ENCODE data around the gene TTC33.
"Not testable (repeated sequence)": the region's sequence is repeated elsewhere in the genome, so short reads cannot be mapped to it uniquely, and the experiment has no call there.

The TTC33 gene

DNA sequence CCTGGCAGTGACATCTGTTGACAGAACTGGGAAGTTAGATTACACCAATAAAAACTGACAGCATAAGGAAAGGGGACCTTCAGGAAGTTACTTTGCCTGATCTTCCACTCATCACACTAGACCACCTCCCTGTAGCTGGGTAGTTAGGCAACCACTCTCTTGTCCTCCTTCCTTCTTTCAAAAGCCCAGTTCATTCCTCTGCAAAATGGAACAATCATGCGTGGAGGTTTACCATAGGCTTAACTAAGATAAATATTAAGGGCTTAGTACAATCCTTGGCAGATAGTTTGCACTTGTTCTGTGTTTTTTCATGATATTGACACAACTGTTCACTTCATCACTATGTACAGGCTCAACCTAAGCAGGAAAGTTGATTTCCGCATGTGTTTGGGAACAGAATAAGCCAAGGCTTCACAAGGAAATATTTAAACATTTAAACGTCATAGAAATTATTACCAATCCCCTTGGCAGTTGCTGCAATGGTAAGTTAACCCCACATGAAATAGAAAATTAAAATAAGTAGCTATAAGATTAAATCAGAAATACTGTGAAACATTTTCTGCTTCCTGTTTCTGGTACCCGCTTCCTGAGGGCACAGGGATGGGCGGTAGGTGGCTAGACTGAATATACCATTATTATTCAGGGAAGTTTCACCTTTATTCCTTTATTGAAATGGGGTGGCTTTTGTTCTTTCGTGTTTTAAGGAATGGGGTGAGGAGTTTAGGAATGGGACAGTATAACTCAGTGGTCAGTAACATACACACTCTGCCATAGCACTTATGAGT lies 86.0 kb downstream of the TTC33 start:
- H3K4me3 ChIP-seq: no peak overlapping the region
- H3K27ac ChIP-seq: no peak overlapping the region

DNA sequence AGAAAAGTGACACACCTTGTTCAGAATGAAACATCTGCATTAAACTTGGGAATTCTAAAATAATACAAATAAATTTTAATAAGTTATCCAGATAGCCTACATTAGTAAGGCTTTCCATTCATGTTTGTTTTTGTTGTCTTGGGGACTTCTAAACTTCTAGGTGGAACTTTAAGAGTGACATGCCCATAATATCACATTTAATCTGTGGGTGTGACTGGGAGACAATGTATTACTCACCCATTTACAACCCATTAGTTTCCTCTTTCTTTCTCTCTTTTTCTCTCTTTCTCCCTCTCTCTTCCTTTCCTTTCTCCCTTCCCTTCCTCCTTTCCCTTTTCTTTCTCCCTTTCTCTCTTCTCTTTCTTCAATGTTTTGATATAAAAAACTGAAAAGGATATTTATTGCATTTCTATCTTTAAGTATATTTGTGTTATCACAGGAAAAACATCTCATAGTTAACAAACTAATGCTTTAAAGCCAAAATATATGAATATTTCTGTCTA lies 88.5 kb downstream of the TTC33 start:
- H3K4me3 ChIP-seq: no peak overlapping the region

DNA sequence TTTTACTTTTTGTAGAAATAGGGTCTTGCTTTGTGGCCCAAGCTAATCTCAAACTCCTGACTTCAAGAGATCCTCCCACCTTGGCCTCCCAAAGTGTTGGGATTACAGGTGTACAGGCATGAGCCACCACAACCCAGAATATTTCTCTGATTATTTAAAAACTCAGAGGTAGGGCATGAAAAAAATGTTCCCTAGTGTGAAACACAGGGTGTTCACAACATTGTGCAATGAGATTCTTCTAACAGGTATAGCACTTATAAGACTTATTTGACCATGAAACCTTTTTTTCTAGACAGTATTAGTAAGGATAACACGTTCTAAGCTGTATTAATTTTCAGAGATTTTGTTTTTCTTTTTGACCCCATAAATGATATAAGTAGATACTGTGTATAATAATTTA lies 89.1 kb downstream of the TTC33 start:
- no peak overlapping the region for H3K27ac ChIP-seq
- H3K4me3 ChIP-seq: no peak overlapping the region

More for the DNA sequence above, 88.5 kb downstream of the TTC33 start:
- H3K27ac ChIP-seq: no peak overlapping the region

DNA sequence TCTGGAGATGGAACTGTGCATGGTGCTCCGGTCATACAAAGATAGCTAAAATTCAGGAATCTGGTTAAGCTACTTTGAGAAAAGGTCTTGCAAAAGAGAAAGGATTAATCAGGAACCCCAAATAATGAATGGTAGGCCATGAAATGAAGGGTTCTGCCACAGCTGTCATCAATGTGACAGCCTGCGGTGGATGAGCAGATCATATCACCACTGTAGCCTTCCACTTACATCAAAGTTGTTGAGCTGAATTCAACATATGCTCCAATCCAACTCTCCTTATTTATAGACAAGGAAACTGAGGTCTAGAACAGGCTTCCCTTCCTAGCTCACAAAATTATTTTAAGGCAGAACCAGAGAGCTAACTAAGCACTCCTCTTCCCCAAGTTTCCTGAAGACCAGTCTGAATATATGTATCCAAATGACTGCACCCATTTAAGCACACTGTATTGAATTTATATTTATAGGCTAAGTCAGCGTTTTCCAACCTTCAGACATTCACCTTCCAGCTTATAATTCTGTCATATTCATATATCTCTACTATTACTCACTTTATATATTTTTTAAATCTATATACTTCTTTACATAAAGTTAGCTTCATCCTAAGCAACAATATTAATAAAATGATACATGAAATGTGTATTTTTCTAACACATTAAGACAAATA lies 90.0 kb downstream of the TTC33 start:
- no peak overlapping the region for H3K27ac ChIP-seq
- no peak overlapping the region for H3K4me3 ChIP-seq

DNA sequence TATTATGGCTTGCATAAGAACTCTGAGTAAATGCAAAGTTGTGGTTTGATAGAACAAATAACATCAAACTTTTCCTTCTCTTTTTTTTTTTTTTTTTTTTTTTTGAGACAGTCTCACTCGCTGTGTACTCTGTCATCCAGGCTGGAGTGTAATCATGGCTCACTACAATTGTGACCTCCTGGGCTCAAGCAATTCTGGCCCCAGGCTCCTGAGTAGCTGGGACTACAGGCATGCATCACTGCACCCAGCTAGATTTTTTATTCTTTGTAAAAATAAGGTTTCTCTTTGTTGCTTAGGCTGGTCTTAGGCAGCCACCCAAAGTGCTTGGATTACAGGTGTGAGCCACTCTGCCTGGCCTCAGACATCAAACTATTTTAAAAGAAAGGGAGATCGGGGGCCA lies 95.0 kb downstream of the TTC33 start:
- Histone ChIP-seq H3K4me3 (no peak overlapping the region), H3K27ac (no peak overlapping the region)

DNA sequence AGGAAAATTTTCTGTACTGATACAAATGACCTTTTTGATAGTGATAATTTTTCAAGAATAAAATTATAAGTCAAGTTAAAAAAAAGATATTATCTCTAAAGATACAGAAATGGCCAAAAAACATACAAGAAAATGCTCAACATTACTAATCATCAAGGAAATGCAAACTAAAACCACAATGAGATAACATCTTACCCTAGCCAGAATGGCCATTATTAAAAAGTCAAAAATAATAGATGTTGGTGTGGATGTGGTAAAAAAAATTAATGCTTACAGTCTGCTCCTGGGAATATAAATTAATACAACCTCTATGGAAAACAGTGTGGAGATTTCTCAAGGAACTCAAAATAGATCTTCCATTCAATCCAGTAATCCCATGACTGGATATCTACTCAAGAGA lies 99.0 kb downstream of the TTC33 start:
- H3K27ac ChIP-seq: no peak overlapping the region
- no peak overlapping the region for H3K4me3 ChIP-seq

DNA sequence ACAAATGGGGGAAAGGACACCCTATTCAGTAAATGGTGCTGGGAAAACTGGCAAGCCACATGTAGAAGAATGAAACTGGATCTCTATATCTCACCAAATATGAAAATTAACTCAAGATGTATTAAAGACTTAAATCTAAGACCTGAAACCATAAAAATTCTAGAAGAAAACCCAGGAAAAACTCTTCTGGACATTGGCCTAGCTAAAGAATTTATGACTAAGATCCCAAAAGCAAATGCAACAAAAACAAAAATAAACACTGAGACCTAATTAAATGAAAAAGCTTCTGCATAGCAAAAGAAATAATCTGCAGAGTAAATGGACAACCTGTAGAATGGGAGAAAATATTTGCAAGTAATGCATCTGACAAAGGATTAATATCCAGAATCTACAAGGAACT lies 99.7 kb downstream of the TTC33 start:
- H3K27ac ChIP-seq, H3K4me3 ChIP-seq: not testable (repeated sequence)

DNA sequence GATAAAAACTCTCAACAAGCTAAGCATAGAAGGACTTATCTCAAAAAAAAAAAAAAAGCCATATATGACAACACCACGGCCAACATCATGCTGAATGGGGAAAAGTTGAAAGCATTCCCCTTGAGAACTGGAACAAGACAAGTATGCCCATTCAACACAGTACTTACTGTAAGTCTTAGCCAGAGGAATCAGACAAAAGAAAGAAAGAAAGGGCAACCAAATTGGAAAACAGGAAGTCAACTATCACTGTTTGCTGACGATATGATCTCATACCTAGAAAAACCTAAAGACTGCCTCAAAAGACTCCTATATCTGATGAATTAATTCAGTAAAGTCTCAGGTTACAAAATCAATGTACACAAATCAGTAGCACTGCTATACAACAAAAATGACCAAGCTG lies 100.6 kb downstream of the TTC33 start:
- Histone ChIP-seq H3K4me3 (no peak overlapping the region), H3K27ac (peak overlapping the region in 3 of 21 experiments; percentile 47 to 74 (median 53))

DNA sequence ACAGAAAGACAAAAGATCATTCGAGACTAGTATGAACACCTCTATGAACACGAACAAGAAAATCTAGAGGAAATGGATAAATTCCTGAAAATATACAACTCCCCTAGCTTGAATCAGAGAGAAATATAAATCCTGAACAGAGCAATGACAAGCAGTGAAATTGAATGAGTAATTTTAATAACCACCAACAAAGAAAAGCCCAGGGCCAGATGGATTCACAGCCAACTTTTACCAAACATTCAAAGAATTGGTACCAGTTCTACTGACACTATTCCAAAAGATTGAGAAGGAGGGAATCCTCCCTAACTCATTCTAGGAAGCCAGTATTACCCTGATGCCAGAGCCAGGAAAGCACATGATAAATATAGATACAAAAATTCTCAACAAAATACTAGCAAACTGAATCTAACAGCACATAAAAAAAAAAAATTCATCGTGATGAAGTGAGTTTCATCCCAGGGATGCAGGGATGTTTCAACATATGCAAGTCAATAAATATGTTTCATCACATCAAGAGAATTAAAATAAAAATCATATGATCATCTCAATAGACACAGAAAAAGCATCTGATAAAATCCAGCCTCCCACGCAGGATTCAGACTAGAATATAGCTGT lies 101.3 kb downstream of the TTC33 start:
- H3K4me3 ChIP-seq: no peak overlapping the region
- peak overlapping the region in 7 of 21 experiments; percentile 5 to 74 (median 38) for H3K27ac ChIP-seq

DNA sequence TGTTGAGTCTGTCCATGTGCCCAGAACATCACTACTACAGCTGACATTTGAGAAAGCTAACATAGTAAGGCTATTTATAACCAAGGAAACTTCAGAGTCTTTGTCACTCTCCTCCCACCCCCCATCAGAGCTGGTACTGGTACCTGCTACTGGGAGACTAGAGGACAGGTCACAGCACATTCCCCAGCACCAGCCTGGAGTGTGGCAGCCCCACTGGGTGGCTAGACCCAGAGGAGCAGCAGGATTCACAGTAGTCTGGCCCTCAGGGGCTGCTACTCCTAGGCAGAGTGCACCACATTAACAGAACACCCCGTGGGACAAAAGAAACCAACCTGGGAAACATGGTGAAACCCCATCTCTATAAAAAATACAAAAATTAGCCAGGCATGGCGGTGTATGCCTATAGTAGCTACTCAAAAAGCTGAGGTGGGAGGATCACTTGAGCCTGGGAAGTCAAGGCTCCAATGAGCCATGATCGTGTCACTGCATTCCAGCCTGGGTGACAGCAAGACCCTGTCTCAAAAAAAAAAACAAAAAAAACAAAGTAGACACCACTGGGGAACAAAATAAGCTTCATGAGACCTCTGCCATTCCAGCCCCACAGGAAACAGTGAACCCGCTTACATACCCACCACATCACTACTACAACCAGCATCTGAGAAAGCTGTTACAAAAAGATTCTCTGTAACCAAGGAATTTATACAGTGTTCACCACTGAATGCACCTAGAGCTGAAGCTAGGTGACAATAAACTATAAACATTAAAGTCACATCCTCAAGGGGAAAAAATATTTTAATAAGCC lies 102.3 kb downstream of the TTC33 start:
- H3K27ac ChIP-seq: peak overlapping the region in 6 of 21 experiments; percentile 5 to 74 (median 43)

DNA sequence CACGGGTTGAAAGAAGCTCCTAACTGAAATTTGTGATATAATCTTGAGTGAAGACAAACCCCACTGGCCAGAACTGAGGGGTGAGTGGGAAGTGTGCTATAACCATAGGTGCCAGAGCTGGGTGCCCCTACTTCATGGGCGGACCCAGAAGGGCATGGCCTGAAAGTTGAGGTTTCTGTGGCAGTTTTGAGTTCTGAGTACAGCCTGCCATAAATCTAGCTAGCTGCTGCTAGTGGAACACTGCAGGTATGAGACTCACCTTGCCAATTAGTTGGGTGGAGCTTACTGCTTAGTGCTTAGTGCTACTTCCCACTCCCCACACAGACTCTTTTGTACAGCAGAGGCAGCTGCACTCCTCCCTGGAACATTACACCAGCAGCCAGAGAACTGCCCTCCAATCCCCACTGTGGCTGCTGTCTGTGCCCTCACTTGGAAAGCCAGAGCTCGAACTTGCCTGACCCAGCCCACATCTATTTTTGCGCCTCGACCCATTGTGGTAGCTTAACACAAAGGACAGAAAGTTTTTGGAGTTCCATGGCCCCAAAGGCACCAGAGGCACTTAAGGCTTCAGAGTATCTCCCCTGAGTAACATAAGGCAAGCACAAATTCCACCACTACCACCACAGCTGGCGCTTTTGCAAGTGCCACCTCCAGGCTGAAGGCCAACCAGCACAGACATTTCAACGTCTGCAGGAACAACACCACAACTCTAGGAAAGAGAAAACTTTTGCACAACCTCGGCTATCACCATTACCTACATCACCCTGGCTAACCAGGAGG lies 103.1 kb downstream of the TTC33 start:
- Histone ChIP-seq H3K27ac (peak overlapping the region in 5 of 21 experiments; percentile 9 to 74 (median 57)), H3K4me3 (no peak overlapping the region)

More for the DNA sequence above, 102.3 kb downstream of the TTC33 start:
- H3K4me3 ChIP-seq: no peak overlapping the region

DNA sequence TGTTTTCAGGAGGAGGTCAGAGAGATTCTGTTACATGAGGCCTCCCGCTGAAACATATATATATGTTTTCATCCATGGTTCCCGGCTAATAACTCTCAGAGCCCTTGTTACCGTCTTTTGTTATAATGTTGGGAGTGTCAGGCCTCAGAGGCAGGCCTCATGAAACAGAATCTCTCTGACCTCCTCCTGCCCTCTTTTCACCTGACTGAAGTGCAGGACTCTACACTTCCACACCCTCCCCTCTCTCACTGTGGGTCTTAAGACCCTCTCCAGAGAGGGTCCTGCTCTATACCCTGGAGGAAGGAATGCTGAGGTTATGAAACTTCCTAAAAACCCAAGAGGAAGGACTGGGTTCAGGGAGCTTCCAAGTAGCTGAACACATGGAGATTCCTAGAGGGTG lies 104.6 kb downstream of the TTC33 start:
- H3K27ac ChIP-seq: no peak overlapping the region
- H3K4me3 ChIP-seq: no peak overlapping the region

DNA sequence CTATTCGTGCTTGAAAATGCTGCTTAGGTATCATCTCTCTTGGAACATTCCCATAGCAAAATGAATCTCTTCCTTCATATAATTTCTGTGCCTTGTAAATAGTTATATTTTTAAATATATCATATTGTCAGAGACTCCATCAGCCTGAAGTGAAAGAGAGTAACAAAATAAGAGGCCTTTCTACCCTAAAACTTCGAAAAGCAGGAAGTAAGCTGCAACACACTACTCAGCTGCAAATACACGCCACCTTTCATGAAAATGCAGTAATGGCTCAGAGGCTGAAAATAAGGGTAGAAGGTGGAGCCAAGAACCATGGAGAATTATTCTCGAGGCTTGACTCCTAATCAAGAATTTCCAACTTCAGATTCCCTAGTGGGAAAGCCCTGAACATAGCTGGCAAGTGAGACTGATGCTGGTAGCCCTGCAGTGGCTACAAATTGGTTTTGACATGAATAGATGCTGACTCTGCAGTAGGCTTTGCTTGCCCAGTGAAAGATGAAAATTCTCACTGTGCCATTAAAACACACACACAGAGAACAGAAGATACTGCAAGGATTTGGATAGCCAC lies 106.2 kb downstream of the TTC33 start:
- Histone ChIP-seq H3K4me3 (no peak overlapping the region), H3K27ac (peak overlapping the region in 3 of 21 experiments; percentile 0 to 74 (median 45))

DNA sequence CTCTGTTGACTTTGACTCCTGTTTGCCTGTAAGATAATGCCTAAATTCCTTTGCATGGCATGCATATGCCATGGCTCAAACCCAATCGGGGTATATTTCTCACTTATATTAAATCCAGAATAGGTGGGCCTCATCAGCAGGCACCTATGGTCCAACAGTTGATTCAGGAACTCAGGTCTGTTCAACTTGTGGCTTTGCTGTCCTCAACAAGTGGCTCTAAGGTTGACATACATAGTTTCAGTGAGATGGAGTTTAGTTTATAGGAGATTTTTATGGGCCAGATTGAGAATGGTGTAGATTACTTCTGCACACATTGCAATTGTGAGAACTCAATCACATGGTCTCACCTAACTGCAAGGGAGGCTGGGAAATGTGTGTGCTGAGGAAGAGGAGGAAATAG lies 107.6 kb downstream of the TTC33 start:
- Histone ChIP-seq H3K4me3 (no peak overlapping the region), H3K27ac (no peak overlapping the region)

DNA sequence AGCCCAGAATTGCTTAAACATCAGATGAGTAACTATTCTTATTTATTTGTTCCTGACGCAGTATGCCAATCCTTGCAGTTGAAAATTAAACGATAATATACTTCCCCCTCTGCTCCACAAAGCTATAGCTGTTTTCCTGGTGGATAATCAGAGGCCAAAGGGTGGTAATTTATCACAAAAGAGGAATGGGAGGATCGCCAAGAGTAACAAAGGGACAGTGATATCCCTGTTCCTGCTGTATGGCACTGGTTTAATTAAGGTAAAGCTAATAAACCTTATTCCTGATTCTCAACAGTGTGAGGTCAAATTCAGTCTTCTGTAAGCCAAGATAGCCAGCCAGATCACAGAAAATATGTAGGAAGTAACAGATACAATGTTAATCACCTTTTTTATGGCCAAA lies 109.5 kb downstream of the TTC33 start:
- H3K27ac ChIP-seq: no peak overlapping the region
- no peak overlapping the region for H3K4me3 ChIP-seq

DNA sequence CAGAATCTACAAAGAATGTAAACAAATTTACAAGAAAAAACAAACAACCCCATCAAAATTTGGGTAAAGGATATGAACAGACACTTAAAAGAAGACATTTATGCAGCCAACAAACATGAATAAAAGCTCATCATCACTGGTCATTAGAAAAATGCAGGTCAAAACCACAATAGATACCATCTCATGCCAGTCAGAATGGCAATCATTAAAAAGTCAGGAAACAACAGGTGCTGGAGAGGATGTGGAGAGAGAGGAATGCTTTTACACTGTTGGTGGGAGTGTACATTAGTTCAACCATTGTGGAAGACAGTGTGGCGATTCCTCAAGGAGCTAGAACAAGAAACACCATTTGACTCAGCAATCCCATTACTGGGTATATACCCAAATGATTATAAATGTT lies 116.2 kb downstream of the TTC33 start:
- not testable (repeated sequence) for H3K4me3 ChIP-seq, H3K27ac ChIP-seq

DNA sequence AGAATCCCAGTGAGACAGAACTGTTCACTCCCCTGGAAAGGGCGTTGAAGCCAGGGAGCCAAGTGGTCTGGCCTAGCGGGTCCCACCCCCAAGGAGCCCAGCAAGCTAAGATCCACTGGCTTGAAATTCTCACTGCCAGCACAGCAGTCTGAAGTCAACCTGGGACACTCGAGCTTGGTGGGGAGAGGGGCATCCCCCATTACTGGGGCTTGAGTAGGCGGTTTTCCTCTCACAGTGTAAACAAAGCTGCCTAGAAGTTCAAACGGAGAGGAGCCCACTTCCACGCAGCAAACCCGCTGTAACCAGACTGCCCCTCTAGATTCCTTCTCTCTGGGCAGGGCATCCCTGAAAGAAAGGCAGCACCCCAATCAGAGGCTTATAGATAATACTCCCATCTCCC lies 121.2 kb downstream of the TTC33 start:
- Histone ChIP-seq H3K4me3 (no peak overlapping the region), H3K27ac (no peak overlapping the region)

DNA sequence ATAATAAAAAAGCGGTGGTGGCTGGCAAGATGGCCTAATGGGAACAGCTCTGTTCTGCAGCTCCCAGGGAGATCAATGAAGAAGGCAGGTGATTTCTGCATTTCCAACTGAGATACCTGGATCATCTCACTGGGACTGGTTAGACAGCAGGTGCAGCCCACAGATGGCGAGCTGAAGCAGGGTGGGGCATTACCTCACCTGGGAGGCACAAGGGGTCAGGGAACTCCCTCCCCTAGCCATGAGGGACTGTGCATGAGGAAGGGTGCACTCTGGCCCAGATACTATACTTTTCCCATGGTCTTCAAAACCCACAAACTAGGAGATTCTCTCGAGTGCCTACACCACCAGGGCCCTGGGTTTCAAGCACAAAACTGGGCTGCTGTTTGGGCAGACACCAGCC lies 121.6 kb downstream of the TTC33 start:
- no peak overlapping the region for H3K27ac ChIP-seq
- no peak overlapping the region for H3K4me3 ChIP-seq

DNA sequence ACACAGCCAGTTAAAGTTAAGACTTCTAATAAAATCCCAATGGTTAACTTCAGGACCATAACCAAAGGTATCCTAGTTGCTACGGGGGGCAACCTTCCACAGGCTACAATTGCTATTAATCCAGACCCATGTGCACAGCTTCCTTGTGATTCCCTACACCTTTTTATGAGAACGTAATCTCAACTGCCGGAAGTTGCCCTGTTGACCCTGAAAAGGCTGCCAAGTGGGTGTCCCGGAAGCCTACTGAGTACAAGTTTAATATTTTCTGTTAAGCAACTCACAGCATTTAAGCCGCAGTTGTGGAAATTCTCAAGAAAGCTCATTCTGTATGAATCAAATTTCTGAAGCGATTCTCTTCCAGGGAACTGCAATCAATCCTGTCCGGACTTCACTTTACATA lies 124.5 kb downstream of the TTC33 start:
- H3K27ac ChIP-seq: no peak overlapping the region
- no peak overlapping the region for H3K4me3 ChIP-seq

Measured in skin epidermis (tissue), 12 donors.